T-cell (primary cell): Measurements from ENCODE around the gene CHAMP1. TPM values are rescaled to one million over a fixed set of nuclear protein-coding genes. Genes with fewer than 3 reads are reported as not detected.
"Not testable (repeated sequence)": the region's sequence is repeated elsewhere in the genome, so short reads cannot be mapped to it uniquely, and the experiment has no call there.

Source experiments
- ATAC-seq, 4 experiments: fragments of 200-7000 bp in 3 of 4; fragments of 150-1000 bp in 1 of 4; cut with Tn5 transposase; replicated peaks in 1 of 4; 1 replicate in 3 of 4; 2 replicates in 1 of 4; pipeline ENCODE4 v1.10.0; 2021; ENCODE audit warnings: moderate library complexity in 3 of 4, mild to moderate bottlenecking in 2 of 4, moderate number of reproducible peaks in 1 of 4
- CTCF ChIA-PET, 2 donors: fragments of 300-600 bp; sonication (Branson Sonifier 250); formaldehyde crosslinking; loops; one replicate each; lab custom pipeline; 2022; ENCODE audit warnings: antibody characterized with exemption in 2 of 2; lab: Charles Lee
- POLR2A ChIA-PET, 2 donors: fragments of 300-600 bp; sonication (Branson Sonifier 250); formaldehyde crosslinking; loops; one replicate each; lab custom pipeline; 2022; ENCODE audit warnings: antibody characterized with exemption in 2 of 2; lab: Charles Lee
- DNase-seq, 35 experiments: peaks; one replicate each; pipeline versions ENCODE4 v3.0.0 to v3.0.0-alpha.2; 2013 to 2023
- H3K27ac ChIP-seq: one replicate; pipeline ENCODE4 v1.5.1; 2013; ENCODE audit warnings: low read length
- H3K27me3 ChIP-seq, 2 experiments: replicated peaks in 1 of 2; 1 replicate in 1 of 2; 2 replicates in 1 of 2; pipeline versions ENCODE4 v1.6.1 to v1.7.0; 2013; ENCODE audit warnings: low read length in 1 of 2, mixed read lengths in 1 of 2; ENCODE audit not compliant: control insufficient read depth in 2 of 2, insufficient read depth in 2 of 2; ENCODE audit errors: extremely low read depth in 1 of 2
- H3K36me3 ChIP-seq, 2 donors: 1 replicate in 1 of 2; 2 replicates in 1 of 2; pipeline versions ENCODE4 v1.6.1 to v1.7.0; 2013; ENCODE audit warnings: low read length in 1 of 2; ENCODE audit not compliant: control insufficient read depth in 2 of 2, insufficient read depth in 1 of 2; ENCODE audit errors: extremely low read depth in 1 of 2
- H3K4me1 ChIP-seq, 2 experiments: 1 replicate in 1 of 2; 2 replicates in 1 of 2; pipeline versions ENCODE4 v1.6.1 to v1.7.0; 2013; ENCODE audit warnings: low read length in 2 of 2, mixed read lengths in 1 of 2; ENCODE audit not compliant: insufficient read depth in 2 of 2, control insufficient read depth in 1 of 2; ENCODE audit errors: extremely low read depth in 1 of 2
- H3K4me3 ChIP-seq, 2 donors: 1 replicate in 1 of 2; 2 replicates in 1 of 2; pipeline versions ENCODE4 v1.5.1 to v1.7.0; 2013; ENCODE audit warnings: mild to moderate bottlenecking in 2 of 2, low read length in 1 of 2, moderate library complexity in 1 of 2; ENCODE audit not compliant: control insufficient read depth in 1 of 2; ENCODE audit errors: extremely low read depth in 1 of 2
- H3K9me3 ChIP-seq: 2 replicates; pipeline ENCODE4 v1.7.0; 2013
- H3K27ac Mint-ChIP-seq, 2 donors: one replicate each; pipeline ENCODE4 v1.8.0; 2020 to 2021; ENCODE audit warnings: mild to moderate bottlenecking in 2 of 2, mixed read lengths in 2 of 2
- H3K27me3 Mint-ChIP-seq, 2 donors: one replicate each; pipeline ENCODE4 v1.8.0; 2021 to 2022; ENCODE audit warnings: mixed read lengths in 2 of 2
- H3K36me3 Mint-ChIP-seq: one replicate; pipeline ENCODE4 v1.8.0; 2021; ENCODE audit warnings: mixed read lengths
- H3K4me1 Mint-ChIP-seq, 3 donors: one replicate each; pipeline ENCODE4 v1.8.0; 2020 to 2022; ENCODE audit warnings: mixed read lengths in 3 of 3, mild to moderate bottlenecking in 1 of 3
- H3K4me3 Mint-ChIP-seq, 3 donors: one replicate each; pipeline ENCODE4 v1.8.0; 2020 to 2022; ENCODE audit warnings: mild to moderate bottlenecking in 3 of 3, mixed read lengths in 3 of 3, moderate library complexity in 3 of 3
- H3K9me3 Mint-ChIP-seq, 3 donors: one replicate each; pipeline ENCODE4 v1.8.0; 2020 to 2022; ENCODE audit warnings: mixed read lengths in 3 of 3
- WGBS: methylation state at CpG from one replicate; pipeline ENCODE4 v1.1.5; 2013; ENCODE audit warnings: missing lambda C conversion rate; ENCODE audit not compliant: insufficient coverage; 5-methylcytosine and 5-hydroxymethylcytosine counted together
- total RNA-seq, 35 experiments: library from RNA in 6 of 35; stranded (reverse) in 6 of 35; fragments of 120-200 nt in 1 of 35; gene quantifications; one replicate each; pipeline versions ENCODE4 v1.2.1 to v1.2.4 and lab custom pipeline; 2013 to 2026

The CHAMP1 gene
- total RNA-seq, 5 donors from 2014 or later (not counting 1 experiment from before 2014, with no cell fraction given), result 14.0 to 21.7 (median 18.0) TPM

DNA sequence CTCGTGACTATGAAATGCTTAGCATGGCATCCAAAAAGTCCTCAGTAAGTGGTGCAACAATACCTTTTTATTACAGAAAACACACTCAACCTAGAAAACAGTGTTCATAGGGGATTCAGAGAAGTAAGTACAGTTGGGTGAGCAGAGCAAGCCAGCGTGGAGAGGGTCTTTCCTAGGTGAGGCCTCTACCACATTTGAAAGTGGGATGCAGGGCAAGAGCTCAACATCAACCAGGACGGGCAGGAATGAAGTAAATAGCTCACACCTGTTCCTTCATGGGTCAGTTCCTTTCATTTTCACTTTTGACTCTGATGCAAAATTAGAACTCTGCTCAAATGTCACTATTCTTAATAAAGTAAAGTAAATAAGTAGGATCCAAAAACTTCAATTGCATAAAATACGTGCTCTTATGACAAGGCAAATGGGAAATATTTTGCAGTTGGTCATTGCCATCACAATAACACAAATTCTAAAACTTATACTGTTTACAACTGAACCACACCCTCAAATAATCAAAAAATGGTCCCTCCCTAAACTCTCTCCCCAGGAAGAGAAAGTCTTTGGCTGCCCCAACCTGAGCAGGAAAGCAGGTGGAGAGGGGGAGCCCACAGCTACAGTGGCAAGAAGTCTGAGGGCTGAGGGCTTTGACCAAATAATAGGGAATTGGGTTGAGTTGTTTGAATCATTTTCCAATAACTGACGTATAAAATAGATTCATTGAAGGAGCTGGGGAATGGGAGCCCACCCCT, 20.2 kb downstream of the CHAMP1 start:
- no peaks in the 10 kb centered on the region for H3K27me3 ChIP-seq
- no peak for ATAC-seq
- Mint-ChIP-seq H3K4me1 (peaks cover 11 to 26% (median 23%) of the 10 kb centered on the region in 3 donors), H3K27ac (peak overlapping the region; percentile 66 to 71), H3K27me3 (no peaks in the 10 kb centered on the region), H3K9me3 (peaks cover 0 to 3% (median 0%) of the 10 kb centered on the region in 3 donors), H3K36me3 (no peaks in the 10 kb centered on the region), H3K4me3 (peak overlapping the region; percentile 39 to 68 (median 60))
- peaks cover 0 to 13% of the 10 kb centered on the region in 2 experiments for H3K4me1 ChIP-seq
- no peaks in the 10 kb centered on the region for H3K36me3 ChIP-seq
- ChIA-PET CTCF (interaction anchor here in 1 of 2 donors (1.1 kb wide), 1 partner anchor 16 kb away, joined by 12 read pairs; no protein-coding TSS in a partner anchor), POLR2A (no interaction called here)
- WGBS, result no CpG with 5 or more reads among the region's 5 CpGs
- no peak overlapping the region for H3K27ac ChIP-seq
- H3K4me3 ChIP-seq, result peak overlapping the region in 1 of 2 donors; percentile 15
- DNase-seq, result peak in 1 of 35 experiments; percentile 6
- no peaks in the 10 kb centered on the region for H3K9me3 ChIP-seq

DNA sequence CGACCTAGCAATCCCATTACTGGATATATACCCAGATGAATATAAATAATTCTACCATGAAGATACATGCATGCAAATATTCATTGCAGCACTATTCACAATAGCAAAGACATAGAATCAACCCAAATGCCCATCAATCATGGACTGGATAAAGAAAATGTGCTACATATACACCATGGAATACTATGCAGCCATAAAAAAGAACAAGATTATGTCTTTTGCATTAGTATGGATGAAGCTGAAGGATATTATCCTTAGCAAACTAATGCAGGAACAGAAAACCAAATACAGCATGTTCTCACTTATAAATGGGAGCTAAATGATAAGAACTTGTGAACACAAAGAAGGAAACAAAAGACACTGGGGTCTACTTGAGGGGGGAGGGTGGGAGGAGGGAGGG, 22.2 kb downstream of the CHAMP1 start:
- H3K27me3 Mint-ChIP-seq, H3K27ac ChIP-seq, H3K4me3 ChIP-seq, H3K9me3 ChIP-seq, ATAC-seq, DNase-seq, POLR2A ChIA-PET, H3K27me3 ChIP-seq, H3K4me3 Mint-ChIP-seq, H3K36me3 Mint-ChIP-seq, H3K9me3 Mint-ChIP-seq, H3K36me3 ChIP-seq, H3K27ac Mint-ChIP-seq, CTCF ChIA-PET: not testable (repeated sequence)
- H3K4me1 ChIP-seq, result peaks cover 0 to 31% of the 10 kb centered on the region in 2 experiments
- WGBS, result no CpG with 5 or more reads among the region's 1 CpG
- peaks cover 19 to 38% (median 33%) of the 10 kb centered on the region in 3 donors for H3K4me1 Mint-ChIP-seq

DNA sequence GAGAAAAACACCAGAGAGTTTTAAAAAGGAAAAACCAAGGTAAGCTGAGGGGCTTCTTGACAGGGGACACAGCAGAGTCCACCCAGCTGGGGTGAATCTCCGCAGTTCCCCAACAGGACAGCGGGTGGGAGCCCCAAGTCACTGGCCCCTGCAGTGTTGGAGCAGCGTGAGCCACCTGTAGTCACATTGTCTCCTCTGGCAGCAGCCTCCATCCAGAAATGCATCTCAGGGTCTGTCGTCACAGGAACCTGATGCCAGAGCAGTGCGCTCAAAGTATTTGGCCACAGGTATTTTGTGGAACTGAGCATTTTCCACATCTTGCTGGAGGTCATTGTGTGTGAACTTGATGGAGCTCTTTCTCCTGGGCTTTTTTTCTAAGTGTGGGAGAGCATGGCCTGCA, 24.7 kb downstream of the CHAMP1 start:
- ChIA-PET CTCF (interaction anchor here (0.5 to 0.7 kb wide), 4 partner anchors 58 to 582 kb away, joined by 3 to 14 read pairs (median 4); partner anchors contain the start of gene UPF3A (in 1 of the 2)), POLR2A (interaction anchor here in 1 of 2 donors (0.5 kb wide), 1 partner anchor 68 kb away, joined by 5 read pairs; no protein-coding TSS in a partner anchor)
- H3K27ac Mint-ChIP-seq, result no peak overlapping the region
- no peaks in the 10 kb centered on the region for H3K9me3 ChIP-seq
- H3K36me3 ChIP-seq, result no peaks in the 10 kb centered on the region
- no peak overlapping the region for H3K4me3 ChIP-seq
- WGBS, result 99% methylated on average over 5 of the region's 5 CpGs
- no peaks in the 10 kb centered on the region for H3K36me3 Mint-ChIP-seq
- ATAC-seq (no peak), DNase-seq (no peak)
- H3K27me3 Mint-ChIP-seq, result no peaks in the 10 kb centered on the region
- H3K4me1 ChIP-seq, result peaks cover 0 to 31% of the 10 kb centered on the region in 2 experiments
- peaks cover 15 to 30% (median 21%) of the 10 kb centered on the region in 3 donors for H3K4me1 Mint-ChIP-seq
- H3K4me3 Mint-ChIP-seq, result no peak overlapping the region
- no peaks in the 10 kb centered on the region for H3K27me3 ChIP-seq
- no peak overlapping the region for H3K27ac ChIP-seq
- H3K9me3 Mint-ChIP-seq, result peaks cover 0 to 3% (median 0%) of the 10 kb centered on the region in 3 donors

DNA sequence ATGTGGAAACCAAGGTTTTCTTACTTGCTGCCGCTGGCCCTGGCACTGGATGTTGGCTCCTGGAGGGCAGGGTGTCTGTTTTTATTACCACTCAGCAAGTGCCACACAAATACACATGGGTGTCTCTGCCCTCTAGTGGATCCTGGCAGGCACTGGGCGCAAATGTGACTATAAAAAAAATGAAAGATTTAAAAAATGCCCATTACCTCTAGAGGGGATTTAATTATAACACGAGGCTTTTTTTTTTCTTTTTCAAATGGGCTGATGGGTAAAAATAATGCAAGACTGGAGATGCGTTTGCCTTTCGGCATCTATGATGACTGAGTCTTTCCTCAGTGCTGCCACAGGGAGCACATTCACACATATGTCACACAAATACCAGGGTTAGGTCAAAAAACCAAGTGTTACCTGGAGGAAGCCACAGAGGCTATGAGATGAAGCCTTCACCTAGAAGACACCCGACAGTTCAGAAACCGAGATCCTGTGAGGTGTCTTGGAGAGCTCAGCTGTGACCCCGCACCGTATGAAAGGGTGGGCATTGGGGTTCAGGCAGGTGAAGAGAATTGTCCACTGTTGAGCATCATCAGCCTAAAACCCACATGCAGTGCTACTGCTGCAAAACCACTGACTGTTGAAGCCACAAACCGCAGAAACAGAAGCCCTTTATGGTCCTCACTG, 25.7 kb downstream of the CHAMP1 start:
- no peak overlapping the region for H3K27ac ChIP-seq
- Mint-ChIP-seq H3K27me3 (no peaks in the 10 kb centered on the region), H3K9me3 (peaks cover 0 to 3% (median 0%) of the 10 kb centered on the region in 3 donors), H3K4me3 (no peak overlapping the region), H3K4me1 (peaks cover 8 to 20% (median 10%) of the 10 kb centered on the region in 3 donors), H3K27ac (no peak overlapping the region), H3K36me3 (no peaks in the 10 kb centered on the region)
- no peaks in the 10 kb centered on the region for H3K9me3 ChIP-seq
- ATAC-seq (peak; percentile 31 to 72 (median 52)), DNase-seq (peak in 33 of 35 experiments; percentile 9 to 71 (median 32))
- no peaks in the 10 kb centered on the region for H3K27me3 ChIP-seq
- ChIA-PET CTCF (interaction anchor here in 1 of 2 donors (0.7 kb wide), 1 partner anchor 10 kb away, joined by 3 read pairs; no protein-coding TSS in a partner anchor), POLR2A (interaction anchor here in 1 of 2 donors (0.6 to 0.7 kb wide), 2 partner anchors 459 to 599 kb away, joined by 3 to 4 read pairs; no protein-coding TSS in a partner anchor)
- H3K36me3 ChIP-seq, result no peaks in the 10 kb centered on the region
- 20% methylated on average over 1 of the region's 10 CpGs for WGBS
- H3K4me1 ChIP-seq, result peaks cover 0 to 24% of the 10 kb centered on the region in 2 experiments
- no peak overlapping the region for H3K4me3 ChIP-seq

GRCh38 chr13:114341003-114341777, 26.9 kb downstream of the CHAMP1 start:
- ATAC-seq (no peak), DNase-seq (peak in 1 of 35 experiments; percentile 11)
- H3K9me3 ChIP-seq, result no peaks in the 10 kb centered on the region
- Mint-ChIP-seq H3K4me3 (no peak overlapping the region), H3K36me3 (no peaks in the 10 kb centered on the region), H3K9me3 (no peaks in the 10 kb centered on the region), H3K27ac (no peak overlapping the region), H3K27me3 (peaks cover 0 to 6% of the 10 kb centered on the region in 2 donors), H3K4me1 (peaks cover 7 to 15% (median 8%) of the 10 kb centered on the region in 3 donors)
- 59% methylated on average over 7 of the region's 14 CpGs for WGBS
- H3K4me3 ChIP-seq, result no peak overlapping the region
- H3K27ac ChIP-seq, result no peak overlapping the region
- peaks cover 0 to 2% of the 10 kb centered on the region in 2 experiments for H3K27me3 ChIP-seq
- ChIA-PET CTCF (interaction anchor here in 1 of 2 donors (0.7 kb wide), 1 partner anchor 9 kb away, joined by 3 read pairs; no protein-coding TSS in a partner anchor), POLR2A (interaction anchor here in 1 of 2 donors (0.6 to 0.7 kb wide), 2 partner anchors 460 to 600 kb away, joined by 3 to 4 read pairs; no protein-coding TSS in a partner anchor)
- no peaks in the 10 kb centered on the region for H3K36me3 ChIP-seq
- H3K4me1 ChIP-seq, result peaks cover 0 to 23% of the 10 kb centered on the region in 2 experiments
